Fibroblast of skin of abdomen (primary cell): ENCODE measurements around the gene PDE8A.
"Not testable (repeated sequence)": the region's sequence is repeated elsewhere in the genome, so short reads cannot be mapped to it uniquely, and the experiment has no call there.

Source experiments
- DNase-seq: peaks from one replicate; pipeline ENCODE4 v3.0.0-alpha.2; 2013

Gene PDE8A

DNA sequence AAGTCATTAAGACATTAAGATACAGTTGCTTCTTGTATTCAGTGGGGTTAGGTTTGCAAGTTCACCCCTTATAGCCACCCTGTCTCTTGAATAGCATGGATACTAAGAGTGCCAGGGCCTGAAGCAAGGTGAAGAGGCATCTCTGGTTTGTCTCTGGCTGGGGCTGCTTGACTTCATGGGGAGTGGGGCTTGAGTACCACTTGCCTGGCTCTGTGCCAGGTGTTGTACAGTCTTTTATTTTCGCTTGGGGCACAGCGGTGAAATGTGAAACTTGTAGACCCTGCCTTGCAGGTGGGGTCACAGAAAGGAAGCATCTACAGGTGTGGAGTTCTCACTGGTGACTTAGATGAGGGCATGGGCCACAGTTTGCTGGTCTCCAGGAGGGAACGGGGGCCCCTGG lies 152.1 kb downstream of the PDE8A start:
- DNase-seq = no peak

DNA sequence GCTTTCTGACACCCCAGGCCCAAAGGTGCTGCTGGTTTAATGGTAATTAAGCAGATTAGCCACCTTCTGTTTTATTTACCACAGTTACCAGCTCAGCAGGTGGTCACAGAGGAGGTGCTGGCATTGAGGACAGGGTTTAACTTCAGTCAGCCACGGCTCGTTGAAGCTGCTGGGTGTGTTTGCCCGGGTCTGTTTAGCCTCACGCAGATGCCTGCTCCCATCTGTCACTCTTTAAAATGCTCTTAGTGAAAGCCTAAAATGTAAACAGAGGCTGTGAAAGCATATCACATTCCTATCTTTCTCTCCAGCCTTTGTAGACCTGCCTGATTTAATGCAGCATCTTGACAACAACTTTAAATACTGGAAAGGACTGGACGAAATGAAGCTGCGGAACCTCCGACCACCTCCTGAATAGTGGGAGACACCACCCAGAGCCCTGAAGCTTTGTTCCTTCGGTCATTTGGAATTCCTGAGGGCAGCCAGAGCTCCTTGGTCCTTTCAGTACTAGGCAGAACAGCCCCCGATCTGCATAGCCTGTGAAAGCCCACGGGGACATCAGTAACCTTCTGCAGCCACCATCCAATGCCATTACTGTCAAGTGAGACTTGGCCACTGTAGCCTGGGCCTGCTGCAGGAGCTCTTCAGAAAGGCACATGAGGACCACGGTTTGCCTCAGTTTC lies 156.0 kb downstream of the PDE8A start:
- DNase-seq = no peak

- DNase-seq = no peak
These were observed 157.7 kb downstream of the PDE8A start for GRCh38 chr15:85139391-85139790.

- DNase-seq = peak; percentile 13
These were observed 160.1 kb downstream of the PDE8A start for GRCh38 chr15:85141726-85142125.

- peak; percentile 53 for DNase-seq
These were observed 160.7 kb downstream of the PDE8A start for GRCh38 chr15:85142312-85142711.

- no peak for DNase-seq
These were observed 167.9 kb downstream of the PDE8A start for GRCh38 chr15:85149465-85150129.

DNA sequence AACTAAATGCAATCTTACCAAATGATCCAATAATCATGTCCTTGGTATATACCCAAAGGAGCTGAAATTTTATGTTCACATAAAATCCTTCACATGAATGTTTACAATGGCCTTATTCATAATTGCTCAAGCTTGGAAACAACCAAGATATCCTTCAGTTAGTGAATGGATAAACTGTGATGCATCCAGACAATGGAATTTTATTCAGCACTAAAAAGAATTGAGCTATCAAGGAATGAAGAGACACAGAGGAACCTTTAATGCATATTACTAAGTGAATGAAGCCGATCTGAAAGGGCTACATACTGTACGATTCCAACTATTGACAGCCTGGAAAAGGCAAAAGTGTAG lies 168.4 kb downstream of the PDE8A start:
- DNase-seq = no peak

- DNase-seq = no peak
These were observed 169.5 kb downstream of the PDE8A start for GRCh38 chr15:85151145-85151544.

DNA sequence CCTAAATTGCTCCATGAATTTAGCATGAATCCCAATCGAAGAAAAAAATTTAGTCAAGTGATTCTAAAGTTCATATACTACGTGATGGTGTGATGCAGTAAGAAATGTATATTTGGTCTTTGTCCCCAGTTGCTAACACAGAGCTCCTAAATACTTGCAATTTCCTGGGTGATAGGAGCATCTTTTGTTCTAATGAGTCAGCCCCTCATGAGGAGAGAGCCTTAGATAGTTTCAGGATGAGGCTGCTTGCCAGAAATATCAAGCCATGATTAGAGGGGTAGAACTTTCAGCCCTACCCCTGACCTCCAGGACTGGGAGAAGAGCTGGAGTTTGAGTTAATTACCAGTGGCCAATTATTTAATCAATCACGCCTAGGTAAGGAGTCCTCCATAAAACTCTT lies 170.2 kb downstream of the PDE8A start:
- no peak for DNase-seq

- DNase-seq = no peak
These were observed 172.4 kb downstream of the PDE8A start for GRCh38 chr15:85154061-85154460.

- no peak for DNase-seq
These were observed 173.7 kb downstream of the PDE8A start for GRCh38 chr15:85155360-85155759.

DNA sequence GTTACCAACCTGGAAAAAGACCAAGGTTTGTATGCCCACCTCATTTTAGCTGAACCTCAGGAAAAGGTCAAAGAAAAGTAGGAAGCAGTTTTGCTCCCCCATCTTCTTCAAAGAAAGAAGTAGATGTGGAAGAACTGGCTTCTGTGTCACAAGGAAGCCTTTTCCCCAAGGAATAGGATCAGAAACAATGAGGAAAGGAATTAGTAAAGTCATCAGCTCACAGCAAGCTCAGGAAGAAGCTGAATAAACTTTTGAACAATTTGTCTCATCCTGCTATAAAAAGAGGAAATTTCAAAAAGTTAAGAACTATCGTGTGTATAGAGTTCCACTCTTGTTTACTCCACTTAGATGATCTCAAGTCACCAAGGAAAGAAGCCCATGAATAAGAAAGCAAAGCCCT lies 174.2 kb downstream of the PDE8A start:
- no peak for DNase-seq

- DNase-seq = no peak
These were observed 175.7 kb downstream of the PDE8A start for GRCh38 chr15:85157344-85157743.

GRCh38 chr15:85162237-85162636 lies 180.6 kb downstream of the PDE8A start:
- no peak for DNase-seq

- DNase-seq = no peak
These were observed 183.3 kb downstream of the PDE8A start for GRCh38 chr15:85164841-85165466.

GRCh38 chr15:85167568-85167967 lies 185.9 kb downstream of the PDE8A start:
- DNase-seq = no peak

DNA sequence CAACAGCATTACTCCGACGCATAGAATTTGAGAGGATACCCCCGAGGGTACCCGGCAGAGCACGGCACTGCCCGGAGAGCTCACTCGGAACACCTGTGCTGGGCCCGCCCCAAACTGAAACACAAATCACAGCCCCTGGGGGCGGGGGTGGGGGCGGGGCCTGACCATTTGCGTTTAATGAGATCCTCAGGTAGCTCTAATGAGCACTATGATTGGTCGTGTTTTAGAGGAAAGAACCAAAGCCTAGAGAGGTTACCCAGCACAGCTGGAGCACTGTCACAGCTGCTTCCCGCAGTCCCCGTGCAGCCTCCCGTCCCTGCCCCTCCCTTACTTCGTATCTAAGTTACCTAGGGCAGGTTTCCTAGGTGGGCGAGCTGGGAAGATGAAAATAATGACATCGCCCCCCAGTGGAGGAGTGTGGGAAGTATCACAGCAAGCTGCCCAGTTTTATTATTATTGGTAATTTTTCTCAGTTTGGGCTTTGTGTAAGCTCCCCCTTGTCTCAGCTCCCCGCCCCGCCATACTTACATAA lies 187.1 kb downstream of the PDE8A start:
- no peak for DNase-seq

DNA sequence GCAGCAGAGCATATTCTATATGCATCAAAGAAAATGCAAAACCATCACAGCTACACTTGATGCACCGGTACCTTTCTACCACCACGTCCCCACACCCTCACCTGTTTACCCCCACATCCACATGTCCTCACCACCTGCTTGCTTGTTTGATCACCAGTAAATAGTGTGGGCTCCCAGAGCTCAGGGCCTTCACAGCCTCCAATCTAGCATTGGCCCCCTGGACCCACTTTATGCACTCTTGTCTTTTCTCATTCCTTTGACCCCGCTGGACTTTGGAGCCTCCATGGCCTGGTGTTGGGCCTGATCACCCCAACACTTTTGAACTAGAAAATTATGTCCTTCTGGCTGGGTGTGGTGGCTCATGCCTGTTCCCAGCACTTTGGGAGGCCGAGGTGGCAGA lies 190.1 kb downstream of the PDE8A start:
- DNase-seq = no peak

- no peak for DNase-seq
These were observed 191.3 kb downstream of the PDE8A start for GRCh38 chr15:85172846-85173490.

GRCh38 chr15:85173630-85174029 lies 192.0 kb downstream of the PDE8A start:
- DNase-seq = not testable (repeated sequence)

DNA sequence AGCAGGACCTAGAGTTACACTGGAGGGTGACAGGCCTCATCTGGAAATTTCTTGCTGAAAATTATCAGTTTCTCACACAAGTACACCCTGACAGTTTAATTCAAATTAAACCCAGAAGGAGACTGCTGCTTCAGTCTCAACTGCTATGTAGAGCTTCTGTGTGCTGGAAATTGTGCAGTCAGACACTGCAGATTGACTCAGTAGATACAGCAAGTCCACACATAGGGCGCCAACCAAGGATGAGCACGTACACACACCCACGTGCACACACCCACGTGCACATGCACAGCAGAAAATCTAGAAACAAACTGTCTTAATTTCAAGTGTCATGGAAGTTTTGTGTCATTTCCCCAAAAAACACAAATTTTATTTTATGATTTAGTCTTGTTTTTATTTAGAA lies 192.9 kb downstream of the PDE8A start:
- no peak for DNase-seq

DNA sequence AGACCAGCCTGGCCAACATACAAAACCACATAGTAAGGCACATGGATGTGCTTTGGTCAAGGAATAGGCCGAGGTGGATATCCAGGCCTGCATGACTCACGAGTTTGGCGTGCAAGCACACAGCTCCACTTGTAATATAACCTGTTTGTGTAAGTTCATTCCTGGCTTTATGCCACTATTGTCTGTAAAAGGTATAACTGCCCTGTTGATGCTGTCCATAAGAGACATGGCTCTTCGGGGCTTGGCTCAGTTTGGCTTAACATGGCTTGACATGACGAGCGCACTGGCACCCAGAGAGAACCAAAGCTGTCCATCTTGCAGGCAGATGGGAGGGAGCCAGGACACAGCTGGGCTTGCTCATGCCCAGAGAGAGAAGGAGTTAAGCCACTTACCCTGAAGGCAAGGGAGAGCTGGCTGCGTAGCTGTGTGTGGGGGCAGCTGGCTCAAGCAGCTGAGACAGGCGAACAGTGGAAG lies 195.4 kb downstream of the PDE8A start:
- peak; percentile 55 for DNase-seq

DNA sequence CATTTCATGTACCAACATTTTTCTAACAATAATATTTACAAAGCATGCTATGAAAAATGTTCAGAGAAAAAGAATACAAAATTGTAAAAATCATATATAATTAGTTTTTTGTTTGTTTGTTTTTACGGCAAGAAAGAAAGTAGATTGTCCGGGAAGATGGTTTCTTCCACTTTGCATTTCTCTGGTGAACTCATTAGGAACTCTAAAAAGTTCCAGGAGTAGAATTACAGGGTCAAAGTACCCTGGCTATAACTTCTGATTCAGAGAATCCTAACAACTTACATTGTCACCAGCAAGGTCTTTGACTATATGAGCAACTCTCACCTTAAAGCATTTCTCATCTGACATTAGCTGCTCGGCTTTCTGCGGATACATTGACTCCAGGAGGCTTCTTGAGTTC lies 196.7 kb downstream of the PDE8A start:
- no peak for DNase-seq
